ENCODE measurements around the gene ERC2.

Gene ERC2

DNA sequence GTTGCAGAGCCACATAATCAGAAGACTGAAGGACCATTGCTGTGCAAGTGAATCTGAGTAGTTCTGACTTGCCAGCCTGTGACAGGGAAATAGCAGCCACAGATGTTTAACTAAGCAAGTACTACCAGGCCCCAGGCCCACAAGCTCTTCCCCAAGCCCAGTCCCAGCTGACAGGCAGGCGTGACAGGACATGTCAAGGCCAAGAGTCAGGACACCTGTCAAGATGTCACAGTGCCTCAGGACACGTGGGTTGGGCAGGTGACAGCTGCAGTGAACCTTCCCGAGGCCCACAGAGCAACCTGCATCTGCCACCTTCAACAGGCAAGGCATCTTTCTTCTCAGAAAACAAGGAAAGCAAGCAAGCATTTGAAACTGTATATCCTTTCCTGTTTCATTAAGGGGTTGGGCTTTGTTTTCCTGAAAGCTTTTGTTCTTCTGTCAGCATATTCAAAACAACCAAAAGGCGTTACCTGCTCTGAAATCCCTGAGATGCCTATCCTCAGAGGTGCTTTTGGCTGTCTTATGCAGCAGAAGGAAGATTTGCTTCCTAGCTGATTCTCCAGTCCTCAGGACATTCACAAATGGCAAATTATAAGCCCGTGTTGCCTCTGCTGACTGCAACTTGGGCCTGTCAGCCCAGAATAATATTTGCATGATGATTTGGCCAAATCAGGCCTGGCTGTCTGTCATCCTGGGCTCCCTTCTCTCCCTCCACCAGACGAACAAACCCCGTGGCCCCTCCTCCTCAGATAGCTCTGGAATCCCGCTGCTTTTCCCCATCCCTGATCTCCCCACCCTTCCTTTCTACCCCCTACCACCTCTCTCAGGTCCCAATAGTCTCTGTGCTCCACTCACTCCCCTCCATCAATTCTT, 809.3 kb downstream of the ERC2 start:
- no peak for DNase-seq (ENCODE audit: low spot score)
- FAIRE-seq: no peak

- no peak for FAIRE-seq
- no peak for DNase-seq (ENCODE audit: low spot score)
Observed at GRCh38 chr3:55658270-55658669, 810.0 kb downstream of the ERC2 start.

DNA sequence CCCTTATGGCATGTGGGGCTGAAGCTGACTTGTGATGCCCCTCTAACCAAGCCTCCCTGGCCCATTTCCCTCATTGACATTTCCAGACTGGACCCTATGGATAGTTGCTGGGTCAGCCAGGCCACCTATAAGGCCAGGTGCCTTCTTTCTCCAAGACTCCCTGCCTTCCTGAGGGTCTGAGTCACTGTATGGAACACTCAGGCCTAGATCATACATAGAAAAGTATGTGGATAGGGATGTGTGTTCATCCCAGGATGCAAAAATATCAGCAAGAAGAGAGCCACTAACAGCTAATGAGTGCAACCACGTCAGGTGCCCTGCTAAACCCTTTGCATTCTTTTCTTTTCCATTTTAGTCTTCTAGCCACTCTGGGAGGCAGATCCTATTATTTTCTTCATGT, 812.7 kb downstream of the ERC2 start:
- FAIRE-seq (no peak), DNase-seq (ENCODE audit: low spot score) (no peak)

DNA sequence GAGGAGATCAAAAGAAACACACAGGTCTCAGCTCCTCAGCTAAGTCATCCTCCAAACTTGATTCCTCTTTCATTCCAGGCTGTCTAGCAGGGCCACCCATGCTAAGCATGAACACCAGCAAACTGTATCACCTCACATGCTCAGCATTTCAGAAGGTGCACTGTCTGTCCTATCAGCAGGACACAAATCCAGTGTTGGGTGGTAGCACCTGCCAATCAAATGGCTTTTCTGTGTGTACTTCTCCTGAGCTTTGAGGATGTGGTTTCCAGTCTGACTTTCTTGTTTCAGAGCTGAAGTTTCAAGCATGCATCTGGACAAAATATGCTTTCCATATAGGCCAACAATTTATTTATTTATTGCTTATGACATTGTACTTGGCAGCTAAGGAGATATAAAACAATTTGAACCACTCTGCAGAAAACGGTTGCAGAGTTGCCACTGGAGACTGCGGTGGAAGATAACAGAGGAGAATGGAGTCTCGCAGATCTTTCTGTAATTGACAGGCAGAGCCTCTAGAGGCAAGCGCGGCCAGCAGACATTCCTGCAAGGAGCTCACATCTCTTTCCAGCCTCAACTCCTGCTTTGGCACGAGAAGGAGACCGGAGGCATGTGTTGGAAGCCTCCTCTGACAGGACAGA, 814.0 kb downstream of the ERC2 start:
- FAIRE-seq (no peak), DNase-seq (ENCODE audit: low spot score) (no peak)

DNA sequence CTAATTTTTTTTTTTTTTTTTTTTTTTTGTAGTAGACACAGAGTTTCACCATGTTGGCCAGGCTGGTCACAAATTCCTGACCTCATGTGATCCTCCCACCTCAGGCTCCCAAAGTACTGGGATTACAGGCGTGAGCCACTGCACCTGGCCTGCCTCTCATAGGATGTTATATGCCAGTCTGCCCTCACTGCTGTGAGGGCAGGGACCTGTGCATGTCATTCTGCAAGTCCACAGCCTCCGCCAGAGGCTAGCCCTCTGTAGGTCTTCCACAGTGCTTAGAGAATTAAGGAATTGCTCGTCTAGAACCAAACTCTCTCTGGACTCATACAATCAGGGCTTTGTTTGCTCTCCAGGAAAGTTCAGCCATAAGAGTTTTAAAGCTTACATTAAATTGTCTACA, 817.3 kb downstream of the ERC2 start:
- no peak for FAIRE-seq
- no peak for DNase-seq (ENCODE audit: low spot score)

DNA sequence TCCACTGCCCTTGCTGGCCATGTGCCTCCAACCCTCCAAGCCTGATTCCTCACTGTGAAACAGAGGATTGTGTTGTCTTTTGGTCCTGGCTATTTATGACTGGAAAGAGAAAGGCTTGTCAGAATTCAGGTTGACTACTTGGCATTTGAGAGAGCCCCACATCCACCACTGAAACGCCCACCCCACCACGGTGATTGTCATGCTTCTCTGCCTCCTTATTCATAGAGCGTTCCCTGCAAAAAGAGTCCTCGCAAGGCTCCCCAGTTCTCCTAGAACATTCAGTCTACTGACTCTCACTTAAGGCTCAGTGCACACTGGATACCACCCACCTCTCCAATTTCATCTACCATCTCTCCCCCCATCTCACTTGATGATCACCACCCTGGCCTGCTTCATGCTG, 818.3 kb downstream of the ERC2 start:
- DNase-seq (ENCODE audit: low spot score) (no peak), FAIRE-seq (no peak)

GRCh38 chr3:55649554-55649953, 818.7 kb downstream of the ERC2 start:
- FAIRE-seq (no peak), DNase-seq (ENCODE audit: low spot score) (no peak)

GRCh38 chr3:55648591-55649318, 819.5 kb downstream of the ERC2 start:
- DNase-seq (ENCODE audit: low spot score): no peak
- no peak for FAIRE-seq

- FAIRE-seq (no peak), DNase-seq (ENCODE audit: low spot score) (no peak)
Observed at GRCh38 chr3:55647670-55648069, 820.6 kb downstream of the ERC2 start.

DNA sequence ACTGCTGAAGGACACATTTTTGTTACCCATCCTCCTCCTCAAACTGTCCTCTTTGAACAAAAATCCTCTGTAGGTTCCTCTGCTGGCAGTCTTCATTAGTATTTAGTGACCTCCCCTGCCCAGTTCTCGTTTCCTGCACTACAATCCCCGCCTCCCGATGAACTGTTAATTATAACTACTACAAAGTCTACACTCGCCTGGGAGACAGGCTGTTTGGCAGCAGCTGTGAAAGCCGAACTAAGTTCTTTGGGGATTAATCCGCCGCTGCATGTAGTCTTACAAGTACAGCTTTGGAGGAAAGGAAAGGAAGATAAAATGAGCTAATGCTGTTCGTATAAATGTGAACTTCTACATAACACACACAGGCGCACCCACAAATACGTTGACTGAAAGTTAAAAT, 821.2 kb downstream of the ERC2 start:
- DNase-seq (ENCODE audit: low spot score): no peak

DNA sequence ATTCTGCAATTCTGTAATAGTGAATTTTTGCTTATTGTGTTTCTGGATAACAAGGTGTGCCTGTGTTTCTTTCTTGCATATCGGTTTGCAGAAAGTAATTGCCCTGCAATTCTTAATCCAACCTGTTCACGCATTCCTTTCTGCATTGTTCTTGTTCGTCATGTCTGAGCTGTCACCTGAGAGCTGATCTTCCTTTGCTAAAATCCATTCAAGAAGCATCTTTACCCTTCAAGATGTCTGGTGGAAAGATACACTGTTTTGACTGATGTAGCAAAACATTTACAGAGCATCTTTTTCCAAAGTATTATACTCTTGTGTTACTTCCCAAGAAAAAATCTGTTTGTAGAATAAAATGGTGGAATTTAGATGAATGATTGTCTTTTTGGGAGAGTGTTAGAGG, 822.1 kb downstream of the ERC2 start:
- DNase-seq (ENCODE audit: low spot score): no peak
- no peak for FAIRE-seq

More for the DNA sequence above, 821.2 kb downstream of the ERC2 start:
- FAIRE-seq: no peak

DNA sequence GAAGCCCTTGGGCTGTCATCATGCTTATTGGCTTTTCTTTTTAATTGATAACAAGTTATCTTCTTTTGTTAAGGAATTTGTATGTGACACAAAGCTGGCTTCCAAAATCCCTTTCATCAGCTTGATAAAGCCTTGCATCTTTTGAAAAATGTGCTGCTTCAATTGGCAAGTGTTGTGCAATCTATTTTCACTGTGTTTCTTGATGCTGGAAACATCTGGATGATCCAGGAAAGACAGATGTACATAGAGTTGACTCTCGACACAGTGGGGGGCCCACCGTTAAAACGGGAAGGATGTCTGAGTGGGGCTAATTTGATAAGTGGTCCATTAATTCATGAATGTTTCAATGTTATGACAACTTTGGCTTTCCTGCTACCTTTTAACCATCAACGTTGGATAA, 822.8 kb downstream of the ERC2 start:
- DNase-seq (ENCODE audit: low spot score): no peak
- FAIRE-seq: no peak

GRCh38 chr3:55643283-55643682, 825.0 kb downstream of the ERC2 start:
- FAIRE-seq: no peak
- no peak for DNase-seq (ENCODE audit: low spot score)

- DNase-seq (ENCODE audit: low spot score): no peak
Observed at GRCh38 chr3:55641964-55642363, 826.3 kb downstream of the ERC2 start.

GRCh38 chr3:55639896-55640765, 828.1 kb downstream of the ERC2 start:
- DNase-seq (ENCODE audit: low spot score): no peak
- FAIRE-seq: no peak

More at GRCh38 chr3:55641964-55642363, 826.3 kb downstream of the ERC2 start:
- no peak for FAIRE-seq

- FAIRE-seq (no peak), DNase-seq (ENCODE audit: low spot score) (no peak)
Observed at GRCh38 chr3:55639143-55639542, 829.1 kb downstream of the ERC2 start.

DNA sequence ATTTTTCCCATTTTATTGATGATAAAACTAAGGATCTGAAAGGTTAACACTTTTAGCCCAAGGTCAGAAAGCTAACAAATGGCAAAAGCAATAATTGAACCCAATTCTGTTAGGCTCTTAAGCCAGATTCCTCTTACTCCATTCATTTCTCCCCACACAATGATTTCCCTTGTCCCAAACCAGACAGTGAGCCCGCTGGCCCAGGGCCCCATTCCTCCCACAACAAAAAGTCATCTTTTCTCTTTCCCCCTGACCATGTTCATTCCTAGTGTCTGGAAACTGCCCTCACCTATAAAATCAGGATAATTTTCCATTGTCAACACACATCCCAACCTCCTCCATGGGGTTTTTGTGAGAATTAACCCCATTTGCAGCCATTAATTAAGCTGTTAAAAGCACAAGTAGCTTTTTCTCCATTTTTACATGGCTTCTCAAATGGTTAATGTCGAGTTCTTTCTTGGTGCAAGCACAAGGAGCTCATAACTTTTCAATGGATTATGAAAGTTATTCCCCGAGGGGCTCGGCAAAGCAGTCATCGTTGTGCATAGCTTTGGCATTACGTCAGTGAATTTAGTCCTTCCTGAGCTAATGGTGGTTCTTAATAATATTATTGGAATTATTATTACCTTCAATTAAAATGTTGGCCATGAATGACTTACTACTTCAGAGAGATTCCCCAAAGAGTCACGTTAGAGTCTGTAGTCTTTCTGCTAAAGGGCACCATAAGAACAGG, 830.2 kb downstream of the ERC2 start:
- FAIRE-seq: no peak
- DNase-seq (ENCODE audit: low spot score): no peak

DNA sequence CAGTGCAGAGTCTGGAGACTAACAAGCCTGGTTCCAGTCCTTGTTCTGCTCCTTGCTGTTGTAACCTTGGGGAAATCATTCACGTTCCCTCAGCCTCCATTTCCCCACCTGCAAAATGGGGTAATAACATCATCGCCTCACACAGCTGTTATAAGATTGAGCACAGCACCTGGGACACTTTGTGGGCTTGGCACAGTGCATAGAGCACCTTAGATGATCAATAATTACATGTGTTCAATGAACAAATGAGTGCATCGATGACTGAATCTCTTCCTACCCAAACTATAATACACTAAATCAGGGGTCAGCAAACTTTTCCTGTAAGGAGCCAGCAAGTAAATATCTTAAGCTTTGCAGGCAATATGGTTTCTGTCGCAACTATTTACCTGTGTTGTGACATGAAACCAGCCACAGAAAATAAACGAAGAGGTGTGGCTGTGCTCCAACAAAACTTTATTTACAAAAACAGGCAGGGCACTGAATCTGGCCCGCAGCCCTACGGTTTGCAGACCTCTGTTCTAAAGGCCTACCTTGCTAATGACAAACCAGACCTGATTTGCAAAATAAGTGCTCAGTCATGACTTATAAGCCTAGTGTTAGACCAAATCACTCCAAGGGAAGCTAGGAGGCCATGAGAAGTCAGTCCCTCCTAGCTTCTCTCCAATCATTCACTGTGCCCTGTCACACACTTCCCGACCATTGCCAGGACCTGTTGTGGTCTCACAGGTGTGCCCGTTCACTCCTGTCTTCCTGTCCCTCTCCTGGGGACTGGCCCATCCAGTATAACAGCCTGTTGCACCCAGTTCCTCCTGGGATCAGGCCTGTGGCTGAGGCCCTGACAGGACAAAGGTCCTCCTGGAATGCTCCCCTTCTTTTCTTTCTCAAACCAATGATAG, 831.7 kb downstream of the ERC2 start:
- FAIRE-seq (no peak), DNase-seq (ENCODE audit: low spot score) (no peak)

DNA sequence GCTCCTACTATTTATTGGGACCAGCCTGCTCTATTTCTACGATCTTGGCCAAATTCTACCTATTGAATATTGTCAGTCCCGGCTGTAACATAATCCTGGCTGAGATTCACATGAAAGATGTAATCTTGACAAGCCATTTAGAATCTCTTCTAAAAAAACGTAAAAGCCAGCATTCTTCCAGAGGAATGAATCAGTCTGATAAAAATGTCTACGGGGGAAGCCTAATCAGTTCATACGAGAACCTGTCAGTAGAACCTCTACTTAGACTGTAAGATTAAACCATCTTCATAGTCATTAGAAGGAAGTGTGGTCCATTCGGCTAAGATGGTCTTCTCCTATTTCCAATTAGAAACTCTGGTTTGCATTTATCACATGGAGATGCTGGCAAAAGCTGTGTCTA, 833.9 kb downstream of the ERC2 start:
- FAIRE-seq: no peak

GRCh38 chr3:55633333-55633732, 834.9 kb downstream of the ERC2 start:
- DNase-seq (ENCODE audit: low spot score) (no peak), FAIRE-seq (no peak)

More for the DNA sequence above, 833.9 kb downstream of the ERC2 start:
- DNase-seq (ENCODE audit: low spot score): no peak

Data from urothelium cell line (cell line).